Fibroblast of skin of scalp (primary cell): Measurements from ENCODE around the gene TBX10.
"Not testable (repeated sequence)": the region's sequence is repeated elsewhere in the genome, so short reads cannot be mapped to it uniquely, and the experiment has no call there.

ENCODE experiments used
- DNase-seq: peaks from one replicate; pipeline ENCODE4 v3.0.0-alpha.2; 2013

TBX10 gene

DNA sequence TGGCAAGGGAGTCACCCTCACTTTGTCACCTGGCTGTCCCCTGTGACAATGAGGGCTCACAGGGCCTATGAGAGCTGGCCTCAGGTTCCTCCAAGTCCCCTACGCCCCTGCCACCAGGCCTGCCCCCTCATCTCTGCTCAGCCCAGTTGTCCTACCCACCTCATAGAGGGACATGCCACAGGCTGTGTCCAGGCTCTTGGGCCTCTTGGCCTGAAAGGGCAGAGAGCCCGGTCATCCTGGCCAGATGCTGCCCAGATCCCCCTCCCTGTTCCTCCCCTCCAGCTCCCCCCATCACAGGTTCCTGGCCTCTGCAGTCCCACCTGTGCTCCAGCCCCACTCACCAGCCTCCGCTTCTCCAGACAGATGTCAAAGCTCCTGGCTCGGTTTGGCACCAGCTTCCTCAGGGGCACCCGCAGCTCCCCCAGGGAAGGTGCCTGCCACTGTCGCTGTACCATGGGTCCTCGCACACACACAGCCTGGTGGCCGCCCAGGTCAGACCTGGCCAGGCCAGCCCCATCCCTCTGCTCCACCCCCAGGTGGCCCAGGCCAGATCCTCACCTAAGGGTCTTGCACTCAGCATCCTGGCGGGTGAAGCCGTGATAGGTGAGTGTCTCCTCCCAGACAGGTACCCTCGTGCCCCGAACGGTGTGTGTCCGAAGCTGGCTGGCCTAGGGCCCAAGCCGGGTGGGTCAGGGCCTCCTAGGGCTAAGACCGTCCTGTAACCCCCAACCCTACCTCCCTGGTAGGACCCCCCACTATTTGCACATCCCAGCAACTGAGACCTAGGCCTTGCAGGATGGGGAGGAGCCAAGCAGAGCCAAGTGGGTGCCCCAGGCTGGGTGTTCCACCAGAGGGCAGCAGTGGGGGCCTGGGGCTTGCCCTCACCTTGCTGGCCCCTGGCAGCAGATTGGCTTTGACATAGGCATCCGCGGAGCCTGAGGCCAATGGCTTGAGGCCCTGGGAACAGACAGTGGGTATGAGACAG lies 24.5 kb downstream of the TBX10 start:
- DNase-seq = peak; percentile 13

DNA sequence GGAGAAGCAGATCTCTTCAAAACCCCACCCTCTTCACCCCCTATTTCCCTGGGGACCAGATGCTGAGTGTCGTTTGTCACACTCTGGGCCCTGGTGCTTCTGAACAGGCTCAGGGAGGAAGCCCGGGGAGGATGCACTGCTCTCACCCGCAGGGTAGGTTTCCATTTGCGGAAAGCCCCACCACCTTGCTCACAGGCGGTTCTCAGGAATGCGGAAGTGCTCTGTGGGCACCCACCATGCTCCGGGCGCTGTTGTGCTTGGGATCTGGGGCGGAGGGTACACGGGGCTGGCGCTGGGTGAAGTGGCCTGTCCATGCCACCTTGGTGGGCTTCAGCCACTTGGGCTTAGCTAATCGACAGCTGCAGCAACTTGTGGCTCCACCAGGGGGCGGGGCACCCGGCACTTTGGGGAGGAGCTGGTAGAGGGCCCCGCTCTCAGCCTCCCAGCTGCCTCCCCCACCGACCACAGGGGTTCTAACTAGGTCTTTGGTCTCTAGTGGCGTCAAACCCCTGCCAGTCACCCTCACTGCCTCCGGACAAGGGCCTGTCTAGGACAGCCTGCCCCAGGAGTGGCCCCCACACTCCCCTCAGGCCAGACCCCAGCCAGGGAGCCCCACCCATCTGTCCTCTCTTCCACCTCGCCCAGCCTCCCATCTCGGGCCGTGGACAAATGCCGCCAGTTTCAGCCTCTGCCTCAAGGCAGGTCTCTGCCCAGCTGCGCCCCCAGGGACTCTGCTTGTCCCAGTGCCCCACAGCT lies 25.4 kb downstream of the TBX10 start:
- DNase-seq = peak; percentile 45

DNA sequence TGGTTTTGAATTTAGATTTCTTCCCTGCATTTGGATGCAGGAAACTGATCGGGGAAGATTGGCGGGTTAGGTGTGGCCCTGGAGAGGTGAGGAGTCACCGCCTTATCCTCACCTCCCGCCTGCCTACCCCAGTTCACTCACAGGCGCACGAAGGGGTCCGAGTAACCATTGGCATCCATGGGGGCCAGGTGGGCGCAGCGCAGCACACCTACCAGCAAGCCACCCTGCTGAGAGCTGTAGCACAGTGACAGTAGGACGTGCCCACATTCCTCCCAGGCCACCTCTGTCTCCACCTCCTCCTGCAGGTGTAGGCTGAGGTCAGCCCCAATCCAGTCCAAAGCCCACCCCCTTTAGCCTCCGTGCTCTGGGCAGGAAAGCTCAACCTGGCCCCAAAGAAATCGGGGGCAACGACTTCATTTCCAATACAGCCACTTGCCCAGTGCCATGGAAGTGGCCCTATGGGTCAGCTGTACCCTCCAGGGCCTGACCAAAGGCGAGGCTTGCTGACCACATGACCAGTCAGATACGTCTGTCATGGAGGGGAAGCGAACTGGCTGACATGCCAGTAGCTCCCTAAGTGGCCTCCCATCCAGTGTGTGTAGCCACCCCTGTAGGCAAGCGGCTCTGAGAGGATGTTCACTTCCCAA lies 26.1 kb downstream of the TBX10 start:
- no peak for DNase-seq

DNA sequence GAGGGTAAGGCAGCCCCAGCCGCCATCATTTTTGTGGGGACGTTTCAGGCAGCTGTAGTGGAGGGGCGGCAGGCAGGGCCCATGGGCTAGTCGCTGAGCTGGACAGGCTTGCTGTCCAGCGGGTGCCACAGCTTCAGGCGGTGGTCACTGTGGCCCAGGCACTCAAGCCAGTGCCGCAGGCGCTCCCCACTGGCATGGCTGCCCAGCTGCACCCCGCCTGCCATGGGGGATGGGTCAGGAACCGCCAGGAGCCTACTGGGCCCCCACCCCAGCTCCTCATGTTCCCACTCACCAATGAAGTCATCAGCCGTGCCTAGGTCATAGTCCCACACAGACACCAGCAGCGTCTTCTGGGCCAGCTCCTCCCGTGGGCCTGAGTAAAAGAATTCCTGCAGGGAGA lies 26.8 kb downstream of the TBX10 start:
- no peak for DNase-seq

DNA sequence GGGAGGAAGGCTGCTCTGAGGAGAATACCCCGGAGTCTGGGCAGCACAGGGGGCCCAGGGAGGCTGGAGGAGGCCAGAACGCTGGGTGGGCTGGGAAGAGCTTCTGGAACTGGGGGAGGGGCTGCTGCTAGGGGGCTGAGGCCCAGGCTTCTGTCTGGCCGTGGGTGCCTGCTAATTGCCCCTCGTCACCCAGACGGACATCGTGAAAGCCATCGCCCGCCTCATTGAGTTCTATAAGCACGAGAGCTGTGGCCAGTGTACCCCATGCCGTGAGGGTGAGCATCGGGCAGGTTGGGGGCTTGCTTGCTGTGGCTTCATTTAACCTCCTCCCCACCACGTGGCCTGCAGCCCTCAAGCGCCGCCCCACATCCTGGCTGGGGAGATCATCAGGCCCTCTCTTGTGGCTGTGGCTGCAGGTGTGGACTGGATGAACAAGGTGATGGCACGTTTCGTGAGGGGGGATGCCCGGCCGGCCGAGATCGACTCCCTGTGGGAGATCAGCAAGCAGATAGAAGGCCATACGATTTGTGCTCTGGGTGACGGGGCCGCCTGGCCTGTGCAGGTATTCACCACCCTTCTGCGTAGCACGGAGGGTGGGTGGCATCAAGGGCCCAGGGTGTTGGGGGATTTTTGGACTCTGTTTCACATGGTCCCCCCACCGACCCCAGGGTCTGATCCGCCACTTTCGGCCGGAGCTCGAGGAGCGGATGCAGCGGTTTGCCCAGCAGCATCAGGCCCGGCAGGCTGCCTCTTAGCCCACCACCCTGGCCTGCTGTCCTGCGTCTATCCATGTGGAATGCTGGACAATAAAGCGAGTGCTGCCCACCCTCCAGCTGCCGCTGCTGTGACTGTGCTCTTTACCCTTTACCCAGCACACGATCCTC lies 27.6 kb downstream of the TBX10 start:
- DNase-seq = no peak

DNA sequence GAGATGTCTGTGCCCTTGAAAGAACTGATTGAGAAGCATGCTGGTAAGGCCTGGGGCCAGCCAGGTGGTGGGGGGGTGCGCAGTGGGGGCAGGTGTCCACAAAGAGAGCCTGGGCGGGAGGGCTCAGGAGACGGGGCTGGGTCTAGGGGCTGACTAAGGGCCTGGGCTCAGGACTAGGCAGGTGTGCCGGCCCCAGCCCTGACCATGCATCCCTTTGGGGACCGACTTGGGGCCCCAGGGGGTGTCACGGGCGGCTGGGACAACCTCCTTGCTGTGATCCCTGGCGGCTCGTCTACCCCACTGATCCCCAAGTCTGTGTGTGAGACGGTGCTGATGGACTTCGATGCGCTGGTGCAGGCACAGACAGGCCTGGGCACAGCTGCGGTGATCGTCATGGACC lies 28.4 kb downstream of the TBX10 start:
- DNase-seq = no peak

DNA sequence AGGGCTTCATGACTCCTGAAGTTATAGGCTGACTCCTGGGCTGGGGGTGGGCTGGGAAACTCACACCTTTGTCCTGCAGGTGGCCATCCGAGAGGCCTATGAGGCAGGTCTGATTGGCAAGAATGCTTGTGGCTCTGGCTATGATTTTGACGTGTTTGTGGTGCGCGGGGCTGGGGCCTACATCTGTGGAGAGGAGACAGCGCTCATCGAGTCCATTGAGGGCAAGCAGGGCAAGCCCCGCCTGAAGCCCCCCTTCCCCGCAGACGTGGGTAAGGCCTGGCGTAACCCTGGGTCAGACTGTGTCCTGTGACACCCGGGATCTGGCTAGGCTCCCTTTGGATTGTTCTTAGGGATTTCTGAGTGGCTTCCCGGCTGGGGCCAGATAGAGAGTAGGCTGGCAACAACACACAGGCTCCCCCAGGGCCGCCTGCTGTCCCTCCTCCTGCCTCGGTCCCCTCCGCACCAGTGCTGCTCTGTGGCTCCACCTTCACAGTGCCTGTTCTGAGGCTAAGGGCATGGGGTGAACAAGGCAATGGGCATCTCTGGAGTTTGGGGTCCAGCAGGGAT lies 29.2 kb downstream of the TBX10 start:
- DNase-seq = no peak

DNA sequence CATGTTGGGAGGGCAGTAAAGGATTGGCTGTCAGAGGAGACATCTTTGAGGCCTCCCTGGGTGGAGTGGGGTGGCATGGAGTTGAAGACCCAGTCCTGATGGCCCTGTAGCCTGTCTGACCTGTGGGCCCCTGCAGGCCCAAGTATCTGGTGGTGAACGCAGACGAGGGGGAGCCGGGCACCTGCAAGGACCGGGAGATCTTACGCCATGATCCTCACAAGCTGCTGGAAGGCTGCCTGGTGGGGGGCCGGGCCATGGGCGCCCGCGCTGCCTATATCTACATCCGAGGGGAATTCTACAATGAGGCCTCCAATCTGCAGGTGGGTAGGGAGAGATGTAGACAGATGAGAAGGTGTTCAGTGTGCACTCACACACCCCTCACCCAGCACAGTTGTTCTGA lies 30.2 kb downstream of the TBX10 start:
- no peak for DNase-seq

DNA sequence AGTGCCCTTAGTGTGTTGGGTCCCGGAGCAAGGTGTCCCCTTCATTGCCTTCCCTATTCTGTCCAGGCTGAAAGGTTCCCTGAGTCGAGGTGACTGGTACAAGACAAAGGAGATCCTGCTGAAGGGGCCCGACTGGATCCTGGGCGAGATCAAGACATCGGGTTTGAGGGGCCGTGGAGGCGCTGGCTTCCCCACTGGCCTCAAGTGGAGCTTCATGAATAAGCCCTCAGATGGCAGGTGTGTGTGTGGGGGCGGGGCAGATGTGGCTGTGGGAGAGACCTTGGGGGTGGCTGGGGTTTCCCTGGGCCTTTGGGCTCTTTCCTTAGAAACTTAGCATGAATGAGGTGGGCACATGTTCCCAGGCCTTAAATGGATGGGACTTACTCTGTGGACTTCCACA lies 31.1 kb downstream of the TBX10 start:
- no peak for DNase-seq

DNA sequence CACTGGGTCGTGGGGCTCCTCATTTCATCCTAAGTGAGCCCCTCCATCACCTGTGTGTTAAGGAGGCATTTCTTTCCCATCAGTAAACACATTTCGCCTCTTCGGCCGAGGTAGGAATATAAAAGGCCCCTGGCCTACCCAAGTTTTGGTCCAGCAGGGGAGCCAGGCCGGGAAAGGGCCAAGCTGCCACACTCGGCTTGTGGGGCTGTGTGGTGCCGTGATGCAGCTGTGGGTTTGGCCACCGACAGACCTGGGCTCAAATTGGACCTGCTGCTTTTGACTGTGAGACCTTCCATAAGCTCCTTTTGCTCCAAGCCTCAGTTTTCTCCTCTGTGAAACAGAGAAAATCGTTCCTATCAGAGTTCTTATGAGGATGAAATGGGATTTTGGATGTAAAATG lies 32.1 kb downstream of the TBX10 start:
- DNase-seq = no peak

DNA sequence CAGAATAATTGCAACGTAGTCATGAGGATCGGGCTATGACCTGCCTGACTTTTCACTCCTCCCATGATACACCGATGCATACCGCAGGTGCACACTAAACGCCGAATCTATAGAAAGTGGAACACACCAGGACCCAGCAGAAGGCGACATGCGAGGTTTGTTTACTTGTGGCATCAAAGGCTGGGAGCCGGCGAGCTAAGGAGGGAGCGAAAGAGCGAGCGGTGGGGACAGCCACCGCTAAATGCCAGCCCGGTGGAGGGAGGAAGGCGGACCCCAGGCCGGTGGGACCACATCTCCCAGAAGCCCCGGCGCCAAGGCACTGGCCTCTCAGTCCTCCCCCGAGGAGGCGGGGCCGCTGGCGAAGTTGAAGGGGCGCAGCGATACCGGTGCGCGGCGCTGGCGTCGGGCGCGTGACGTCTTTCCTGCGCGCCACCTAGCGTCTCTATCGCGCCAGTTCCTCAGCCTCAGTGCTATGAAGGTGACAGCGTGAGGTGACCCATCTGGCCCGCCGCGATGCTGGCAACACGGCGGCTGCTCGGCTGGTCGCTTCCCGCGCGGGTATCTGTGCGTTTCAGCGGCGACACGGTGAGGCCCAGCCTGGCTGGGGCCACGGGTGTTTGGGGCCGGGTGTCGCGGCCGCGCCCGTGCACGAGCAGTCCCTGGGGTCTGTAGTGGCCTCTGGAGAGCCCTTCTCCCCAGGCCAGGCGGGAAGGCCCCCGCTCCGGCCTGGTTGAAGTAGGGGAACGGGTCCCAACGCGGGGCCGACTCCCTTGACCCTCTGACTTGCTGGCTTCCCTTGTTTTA lies 32.9 kb downstream of the TBX10 start, which contains the start of gene NDUFV1:
Gene NDUFV1, plus strand, starts transcription at position 445 of the 804 bp plus-strand sequence. Its CDS starts 69 bp downstream, at position 514.
- DNase-seq = peak; percentile 94

DNA sequence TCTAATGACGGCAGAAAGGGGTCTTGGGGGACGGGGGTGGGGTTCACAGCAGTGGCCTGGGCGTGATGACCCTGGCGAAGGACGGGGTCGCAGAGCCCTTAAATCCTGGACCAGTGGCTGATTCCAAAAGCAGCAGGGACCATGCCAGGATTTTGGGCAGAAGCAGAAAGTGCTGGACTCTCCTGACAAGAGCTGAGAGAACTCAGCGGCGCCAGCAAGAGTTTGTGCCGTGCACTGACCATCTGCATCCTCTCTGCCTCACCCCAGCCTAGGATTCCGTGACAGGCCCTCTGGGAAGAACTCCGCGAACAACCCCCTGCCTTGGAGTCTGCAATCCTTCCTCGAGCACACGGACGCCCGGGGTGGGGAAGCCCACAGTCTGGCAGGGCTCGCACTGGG lies 33.5 kb downstream of the TBX10 start:
- DNase-seq = peak; percentile 32

DNA sequence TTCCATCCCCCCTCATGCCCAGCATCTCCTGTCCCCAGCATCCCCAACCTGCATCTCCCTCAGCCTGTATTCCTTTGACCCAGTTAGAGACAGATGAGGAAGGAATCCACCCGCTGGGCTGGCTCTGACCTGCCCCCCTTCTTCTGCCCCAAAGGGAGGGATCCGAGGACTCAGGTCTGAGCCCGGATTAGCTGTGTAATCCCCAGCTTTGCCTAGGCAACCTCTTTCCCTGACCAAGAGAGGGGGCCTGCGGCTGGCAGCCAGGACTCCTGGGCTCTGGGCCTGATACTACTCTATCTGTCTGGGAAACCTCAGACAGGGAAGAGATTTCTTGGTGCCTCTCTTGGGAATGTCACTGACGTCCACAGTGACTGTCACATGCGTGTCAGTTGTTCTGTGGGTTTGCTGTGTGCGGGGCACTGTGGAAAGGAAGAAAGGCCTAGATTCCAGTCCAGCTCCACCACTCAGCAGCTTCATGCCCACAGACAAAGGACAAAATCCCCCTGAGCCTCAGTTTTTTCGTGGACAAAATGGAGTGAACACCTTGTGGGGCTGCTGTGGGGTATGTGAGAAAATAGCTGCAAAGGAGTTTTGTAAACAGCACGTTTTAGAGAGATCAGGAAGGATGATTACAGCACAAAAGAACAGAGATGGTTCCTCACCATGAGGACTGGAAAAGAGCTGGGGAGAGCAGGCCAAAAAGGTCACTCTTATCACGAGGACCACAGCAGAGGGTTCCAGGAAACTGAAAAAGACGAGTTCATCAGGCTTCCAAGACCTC lies 34.1 kb downstream of the TBX10 start:
- no peak for DNase-seq

DNA sequence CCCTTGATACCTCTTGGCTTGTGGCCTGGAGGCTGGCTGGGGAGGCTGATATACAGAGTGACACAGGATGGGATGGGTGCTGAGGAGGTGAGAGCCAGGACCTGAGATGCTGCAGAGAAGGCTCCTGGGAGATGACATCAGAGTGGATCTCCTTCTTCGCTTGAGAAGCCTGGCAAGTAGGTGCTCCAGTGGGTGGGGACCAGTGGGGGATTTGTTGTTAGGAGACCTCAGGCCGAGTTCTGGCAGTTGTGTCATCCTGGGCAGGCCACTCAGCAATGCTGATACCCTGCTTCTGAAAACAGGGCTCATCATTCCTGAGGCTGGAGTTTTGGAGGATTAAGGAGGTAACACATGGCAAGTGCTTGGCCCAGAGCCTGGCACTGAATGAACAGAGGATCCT lies 34.7 kb downstream of the TBX10 start:
- no peak for DNase-seq

DNA sequence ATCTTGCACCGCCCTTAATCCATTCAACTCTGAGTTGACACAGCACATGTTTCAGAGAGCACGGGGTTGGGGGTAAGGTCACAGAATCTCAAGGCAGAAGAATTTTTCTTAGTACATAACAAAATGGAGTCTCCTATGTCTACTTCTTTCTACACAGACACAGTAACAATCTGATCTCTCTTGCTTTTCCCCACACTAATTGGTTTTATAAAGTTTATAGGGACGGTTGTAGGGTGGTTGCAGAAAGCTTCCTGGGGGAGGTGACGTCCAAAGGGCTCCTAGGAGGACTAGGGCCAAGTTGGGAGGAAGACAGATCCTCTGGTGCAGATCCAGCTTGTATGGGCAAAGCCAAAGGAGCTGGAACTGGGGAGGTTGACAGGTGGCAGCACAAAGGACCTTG lies 35.4 kb downstream of the TBX10 start:
- DNase-seq = not testable (repeated sequence)

DNA sequence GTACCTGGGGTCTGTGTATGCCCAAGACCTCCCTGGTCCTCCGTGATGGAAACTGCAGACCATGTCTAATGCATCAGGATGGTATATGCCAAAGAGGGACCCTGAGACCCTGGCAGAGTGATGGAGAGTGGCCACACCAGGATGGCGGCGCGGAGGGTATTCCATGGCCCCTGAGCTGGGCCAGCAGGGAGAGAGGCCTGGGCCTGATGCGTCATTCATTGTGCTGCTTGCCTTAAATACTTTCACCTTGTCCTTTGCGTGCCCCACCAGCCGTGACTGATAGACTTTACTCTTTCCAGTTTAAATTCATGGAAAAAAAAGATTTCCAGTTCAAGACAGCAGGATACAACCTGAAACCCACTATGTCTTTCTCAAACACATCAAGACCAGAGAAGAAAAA lies 38.5 kb downstream of the TBX10 start:
- no peak for DNase-seq

DNA sequence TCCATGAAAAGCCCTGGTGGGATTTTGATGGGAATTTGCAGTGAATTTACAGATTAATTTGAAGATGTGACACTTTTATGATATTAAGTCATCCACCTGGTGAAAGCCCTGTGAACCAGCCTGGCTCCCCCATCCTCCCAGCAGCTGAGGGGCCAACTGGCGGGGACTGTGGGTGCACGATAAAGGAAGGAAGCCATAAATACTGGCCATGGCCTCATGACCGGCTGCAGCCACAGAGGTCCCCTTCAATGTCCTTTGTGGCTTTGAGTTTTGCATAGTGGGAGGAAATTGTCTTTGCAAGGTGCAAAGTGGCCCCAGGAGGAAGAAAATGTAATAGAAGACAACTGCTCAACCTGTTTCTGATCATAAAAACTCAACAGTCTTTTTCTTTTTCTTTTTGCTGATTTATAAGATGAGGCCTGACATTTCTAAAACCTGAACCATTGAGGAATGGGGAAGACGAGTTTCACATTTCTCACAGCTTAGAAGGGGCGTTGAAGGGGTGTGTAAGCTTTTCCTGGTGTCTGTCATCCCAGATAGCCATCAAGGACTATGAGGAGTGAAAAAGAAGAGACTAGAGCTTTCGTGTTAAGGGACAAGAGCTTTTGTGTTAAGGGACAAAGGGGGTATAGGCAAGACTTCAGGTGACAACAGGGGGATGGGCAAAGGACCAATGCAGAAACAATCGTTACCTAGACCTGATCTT lies 39.1 kb downstream of the TBX10 start:
- no peak for DNase-seq

DNA sequence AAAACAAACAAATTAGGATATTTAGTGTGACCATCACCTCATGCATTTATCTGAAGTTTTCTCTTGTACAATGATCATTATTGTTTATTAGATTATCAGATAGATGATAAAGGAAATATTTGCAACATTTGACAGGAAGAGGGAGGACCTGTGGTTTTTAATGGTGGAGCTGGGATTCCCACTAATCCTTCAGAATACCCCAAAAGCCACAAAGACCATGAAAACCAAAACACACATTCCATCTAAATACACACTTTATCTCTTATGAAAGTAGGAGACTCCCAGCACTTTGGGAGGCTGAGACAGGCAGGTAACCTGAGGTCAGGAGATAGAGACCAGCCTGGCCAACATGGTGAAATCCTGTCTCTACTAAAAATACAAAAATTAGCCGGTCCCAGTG lies 40.4 kb downstream of the TBX10 start:
- DNase-seq = no peak

DNA sequence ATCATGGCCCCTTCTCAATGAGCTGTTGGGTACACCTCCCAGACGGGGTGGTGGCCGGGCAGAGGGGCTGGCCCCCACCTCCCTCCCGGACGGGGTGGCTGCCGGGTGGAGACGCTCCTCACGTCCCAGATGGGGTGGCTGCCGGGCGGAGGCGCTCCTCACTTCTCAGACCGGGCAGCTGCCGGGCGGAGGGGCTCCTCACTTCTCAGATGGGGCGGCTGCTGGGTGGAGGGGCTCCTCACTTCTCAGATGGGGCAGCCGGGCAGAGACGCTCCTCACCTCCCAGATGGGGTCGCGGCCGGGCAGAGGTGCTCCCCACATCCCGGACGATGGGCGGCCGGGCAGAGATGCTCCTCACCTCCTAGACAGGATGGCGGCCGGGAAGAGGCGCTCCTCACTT lies 41.6 kb downstream of the TBX10 start:
- not testable (repeated sequence) for DNase-seq
